GM18502 (cell line): Measurements from ENCODE around the gene TPR.
A peak's percentile ranks its signal among the peaks of the same experiment; 100 is the strongest.

Source experiments
- ATAC-seq: cut with Tn5 transposase; IDR thresholded peaks from one replicate; pipeline ENCODE4 v1.9.1; 2021; ENCODE audit warnings: mild to moderate bottlenecking; ENCODE audit not compliant: unreplicated experiment, poor library complexity

Gene TPR

GRCh38 chr1:186330758-186331157 is 44.3 kb downstream of the TPR start:
- ATAC-seq = no peak

GRCh38 chr1:186327331-186327730 is 47.7 kb downstream of the TPR start:
- no peak for ATAC-seq

- ATAC-seq = no peak
Observed at GRCh38 chr1:186326009-186326408, 49.0 kb downstream of the TPR start.

- no peak for ATAC-seq
Observed at GRCh38 chr1:186325239-186325638, 49.8 kb downstream of the TPR start.

GRCh38 chr1:186323865-186324264 is 51.2 kb downstream of the TPR start:
- ATAC-seq = no peak

- ATAC-seq = no peak
Observed at GRCh38 chr1:186315570-186315969, 59.5 kb downstream of the TPR start.

GRCh38 chr1:186311375-186312051 is 63.5 kb downstream of the TPR start:
- no peak for ATAC-seq

GRCh38 chr1:186310307-186310706 is 64.7 kb downstream of the TPR start:
- no peak for ATAC-seq

- no peak for ATAC-seq
Observed at GRCh38 chr1:186308264-186309060, 66.6 kb downstream of the TPR start.

GRCh38 chr1:186307445-186307844 is 67.6 kb downstream of the TPR start:
- no peak for ATAC-seq

GRCh38 chr1:186306533-186306932 is 68.5 kb downstream of the TPR start:
- no peak for ATAC-seq

- peak; percentile 70 for ATAC-seq
Observed at GRCh38 chr1:186304982-186305949, 69.8 kb downstream of the TPR start.

- ATAC-seq = no peak
Observed at GRCh38 chr1:186303911-186304310, 71.1 kb downstream of the TPR start.

- no peak for ATAC-seq
Observed at GRCh38 chr1:186302381-186302920, 72.6 kb downstream of the TPR start.

- no peak for ATAC-seq
Observed at GRCh38 chr1:186301448-186301847, 73.6 kb downstream of the TPR start.

- ATAC-seq = no peak
Observed at GRCh38 chr1:186300056-186300455, 75.0 kb downstream of the TPR start.

- no peak for ATAC-seq
Observed at GRCh38 chr1:186299570-186299969, 75.5 kb downstream of the TPR start.

- ATAC-seq = no peak
Observed at GRCh38 chr1:186298851-186299250, 76.2 kb downstream of the TPR start.

GRCh38 chr1:186297439-186298045 is 77.5 kb downstream of the TPR start:
- ATAC-seq = no peak

GRCh38 chr1:186295980-186296379 is 79.1 kb downstream of the TPR start, which contains the start of gene PRG4:
TSS of gene PRG4 (plus strand) at chr1:186296279.
- ATAC-seq = no peak
